ENCODE results near the gene ZNF263. TPM values are rescaled to one million over a fixed set of nuclear protein-coding genes. Genes with fewer than 3 reads are reported as not detected.
A peak's percentile ranks its signal among the peaks of the same experiment; 100 is the strongest.

Gene ZNF263
- total RNA-seq, 1 experiment from 2014 or later = 52.2 TPM

DNA sequence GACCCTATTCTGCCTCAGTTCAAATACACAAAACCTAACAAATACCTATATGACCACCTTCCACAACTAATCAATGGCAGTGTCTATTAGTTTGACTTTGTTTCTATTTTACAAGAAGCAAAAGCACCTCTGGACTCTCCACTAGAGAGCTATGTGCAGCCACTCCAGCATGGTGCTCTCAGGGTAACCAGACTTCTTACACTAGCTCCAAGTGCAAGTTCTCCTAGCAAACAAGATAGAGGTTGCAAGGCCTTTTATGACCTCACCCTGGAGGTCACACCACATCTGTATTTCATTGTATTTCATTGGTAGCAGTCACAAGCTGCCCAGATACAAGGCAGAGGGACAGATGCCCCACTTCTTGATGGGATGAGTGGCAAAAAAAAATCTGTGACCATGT is 8.3 kb upstream of the ZNF263 start:
- no peak for ATAC-seq
- Histone ChIP-seq H3K27me3 (ENCODE audit: low read length) (no peaks in the 10 kb centered on the region), H3K9ac (ENCODE audit: low read length) (no peak overlapping the region), H3K4me3 (ENCODE audit: low read length) (no peak overlapping the region), H2AFZ (ENCODE audit: low read length) (no peak overlapping the region), H4K20me1 (ENCODE audit: low read length) (no peaks in the 10 kb centered on the region), H3K9me3 (ENCODE audit: low read length) (no peaks in the 10 kb centered on the region), H3K9me2 (replicated peaks; ENCODE audit: low read length) (no peaks in the 10 kb centered on the region), H3F3A (ENCODE audit: low read length, unreplicated experiment) (no peaks in the 10 kb centered on the region), H3K36me3 (ENCODE audit: low read depth, low read length) (no peaks in the 10 kb centered on the region), H3K4me1 (ENCODE audit: insufficient read depth, low read length) (no peaks in the 10 kb centered on the region), H3K27ac (ENCODE audit: low read length) (no peak overlapping the region), H3K79me2 (ENCODE audit: low read length) (no peaks in the 10 kb centered on the region), H3K4me2 (ENCODE audit: low read length) (no peak overlapping the region)
- TF ChIP-seq EZH2 (IDR thresholded peaks at IDR 0.05; ENCODE audit: low read length, unreplicated experiment) (no peak), EZH2phosphoT487 (IDR thresholded peaks at IDR 0.05; ENCODE audit: borderline replicate concordance, low read length) (no peak)
- TF ChIP-seq, protein P1, sequence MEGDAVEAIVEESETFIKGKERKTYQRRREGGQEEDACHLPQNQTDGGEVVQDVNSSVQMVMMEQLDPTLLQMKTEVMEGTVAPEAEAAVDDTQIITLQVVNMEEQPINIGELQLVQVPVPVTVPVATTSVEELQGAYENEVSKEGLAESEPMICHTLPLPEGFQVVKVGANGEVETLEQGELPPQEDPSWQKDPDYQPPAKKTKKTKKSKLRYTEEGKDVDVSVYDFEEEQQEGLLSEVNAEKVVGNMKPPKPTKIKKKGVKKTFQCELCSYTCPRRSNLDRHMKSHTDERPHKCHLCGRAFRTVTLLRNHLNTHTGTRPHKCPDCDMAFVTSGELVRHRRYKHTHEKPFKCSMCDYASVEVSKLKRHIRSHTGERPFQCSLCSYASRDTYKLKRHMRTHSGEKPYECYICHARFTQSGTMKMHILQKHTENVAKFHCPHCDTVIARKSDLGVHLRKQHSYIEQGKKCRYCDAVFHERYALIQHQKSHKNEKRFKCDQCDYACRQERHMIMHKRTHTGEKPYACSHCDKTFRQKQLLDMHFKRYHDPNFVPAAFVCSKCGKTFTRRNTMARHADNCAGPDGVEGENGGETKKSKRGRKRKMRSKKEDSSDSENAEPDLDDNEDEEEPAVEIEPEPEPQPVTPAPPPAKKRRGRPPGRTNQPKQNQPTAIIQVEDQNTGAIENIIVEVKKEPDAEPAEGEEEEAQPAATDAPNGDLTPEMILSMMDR (conservative IDR thresholded peaks at IDR 0.05; ENCODE audit: low read depth, low read length) = no peak
- intact Hi-C loops (cut with micrococcal nuclease) = no loop called here
- no peak for DNase-seq
- POLR2A ChIA-PET (ENCODE audit: unreplicated experiment) = interaction anchor here (0.5 kb wide), 1 partner anchor 117 kb away, joined by 13 read pairs; no protein-coding TSS in a partner anchor
- BruUV-seq (replicated peaks) = no TSS peak
- CTCF ChIA-PET = no interaction called here

DNA sequence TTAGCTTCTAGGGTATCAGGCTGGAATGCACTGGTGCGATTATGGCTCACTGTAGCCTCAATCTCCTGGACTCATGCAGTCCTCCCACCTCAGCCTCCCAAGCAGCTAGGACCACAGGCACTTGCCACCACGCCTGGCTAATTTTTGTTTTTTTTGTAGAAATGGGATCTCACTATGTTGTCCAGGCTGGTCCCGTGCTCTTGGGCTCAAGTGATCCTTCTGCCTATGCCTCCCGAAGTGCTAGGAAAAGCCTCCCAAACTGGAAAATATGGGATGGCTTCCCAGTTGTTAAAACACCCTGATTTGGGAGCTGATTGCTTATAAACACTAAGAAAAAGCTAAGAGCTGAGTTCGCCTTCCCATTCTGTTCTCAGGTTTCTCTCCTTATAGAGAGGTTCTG is 6.6 kb upstream of the ZNF263 start:
- no peaks in the 10 kb centered on the region for H3K9me2 ChIP-seq (replicated peaks; ENCODE audit: low read length)
- H3K79me2 ChIP-seq (ENCODE audit: low read length) = no peaks in the 10 kb centered on the region
- no peaks in the 10 kb centered on the region for H3K4me1 ChIP-seq (ENCODE audit: insufficient read depth, low read length)
- no peaks in the 10 kb centered on the region for H3F3A ChIP-seq (ENCODE audit: low read length, unreplicated experiment)
- no peak overlapping the region for H3K9ac ChIP-seq (ENCODE audit: low read length)
- ChIA-PET CTCF (no interaction called here), POLR2A (ENCODE audit: unreplicated experiment) (no interaction called here)
- DNase-seq (no peak), ATAC-seq (no peak)
- no peak overlapping the region for H3K4me2 ChIP-seq (ENCODE audit: low read length)
- H3K9me3 ChIP-seq (ENCODE audit: low read length) = no peaks in the 10 kb centered on the region
- H3K27ac ChIP-seq (ENCODE audit: low read length) = no peak overlapping the region
- H3K4me3 ChIP-seq (ENCODE audit: low read length) = no peak overlapping the region
- TF ChIP-seq, protein P1 (conservative IDR thresholded peaks at IDR 0.05; ENCODE audit: low read depth, low read length) = no peak
- TF ChIP-seq EZH2phosphoT487 (IDR thresholded peaks at IDR 0.05; ENCODE audit: borderline replicate concordance, low read length) = no peak
- no peak for TF ChIP-seq EZH2 (IDR thresholded peaks at IDR 0.05; ENCODE audit: low read length, unreplicated experiment)
- no peaks in the 10 kb centered on the region for H3K27me3 ChIP-seq (ENCODE audit: low read length)
- intact Hi-C loops (cut with micrococcal nuclease) = no loop called here
- no peak overlapping the region for H2AFZ ChIP-seq (ENCODE audit: low read length)
- H4K20me1 ChIP-seq (ENCODE audit: low read length) = no peaks in the 10 kb centered on the region
- no TSS peak for BruUV-seq (replicated peaks)
- H3K36me3 ChIP-seq (ENCODE audit: low read depth, low read length) = no peaks in the 10 kb centered on the region

GRCh38 chr16:3281222-3281820 is 2.0 kb upstream of the ZNF263 start:
- Histone ChIP-seq H3K4me3 (ENCODE audit: low read length) (no peak overlapping the region), H2AFZ (ENCODE audit: low read length) (no peak overlapping the region), H3K27me3 (ENCODE audit: low read length) (no peaks in the 10 kb centered on the region), H3K9me3 (ENCODE audit: low read length) (no peaks in the 10 kb centered on the region), H3F3A (ENCODE audit: low read length, unreplicated experiment) (no peaks in the 10 kb centered on the region), H4K20me1 (ENCODE audit: low read length) (0 out of 2 replicates have a peak, but pooled peaks cover 8% of the 10 kb centered on the region), H3K79me2 (ENCODE audit: low read length) (peaks cover 31% of the 10 kb centered on the region), H3K4me1 (ENCODE audit: insufficient read depth, low read length) (peaks cover 6% of the 10 kb centered on the region), H3K9ac (ENCODE audit: low read length) (no peak overlapping the region), H3K9me2 (replicated peaks; ENCODE audit: low read length) (no peaks in the 10 kb centered on the region), H3K4me2 (ENCODE audit: low read length) (peak overlapping the region; percentile 95; the same call in 1 of the 2 replicates), H3K27ac (ENCODE audit: low read length) (no peak overlapping the region), H3K36me3 (ENCODE audit: low read depth, low read length) (peaks cover 10% of the 10 kb centered on the region)
- no TSS peak for BruUV-seq (replicated peaks)
- ATAC-seq (no peak), DNase-seq (no peak)
- ChIA-PET POLR2A (ENCODE audit: unreplicated experiment) (no interaction called here), CTCF (no interaction called here)
- TF ChIP-seq EZH2 (IDR thresholded peaks at IDR 0.05; ENCODE audit: low read length, unreplicated experiment) = no peak
- TF ChIP-seq, protein P1 (conservative IDR thresholded peaks at IDR 0.05; ENCODE audit: low read depth, low read length) = no peak
- TF ChIP-seq EZH2phosphoT487 (IDR thresholded peaks at IDR 0.05; ENCODE audit: borderline replicate concordance, low read length) = no peak
- intact Hi-C loops (cut with micrococcal nuclease) = no loop called here

All from PC-3 (cell line).